Astrocyte of the spinal cord (primary cell): ENCODE measurements around the gene SEL1L3.

Source experiments
- DNase-seq: peaks from one replicate; pipeline ENCODE4 v3.0.0; 2011; ENCODE audit warnings: low read depth, low spot score
- H3K4me3 ChIP-seq: 2 replicates; pipeline ENCODE4 v1.5.1; 2011; ENCODE audit warnings: low read depth, mild to moderate bottlenecking, low read length, moderate library complexity
- CTCF ChIP-seq: IDR thresholded peaks from 2 replicates; pipeline ENCODE4 v1.5.1; 2012; ENCODE audit warnings: low read depth, mild to moderate bottlenecking, low read length, inconsistent platforms
- in situ Hi-C: cut with HindIII; loops from 2 replicates; pipeline ENCODE4 v1.10.0; 2017; ENCODE audit warnings: low sequenced_read_pairs

The SEL1L3 gene

GRCh38 chr4:25863347-25863784 is 578 bp upstream of the SEL1L3 start:
- no peak for DNase-seq
- in situ Hi-C loops, result no loop called here
- peak overlapping the region; percentile 58 for H3K4me3 ChIP-seq
- TF ChIP-seq CTCF, result peak; percentile 39

GRCh38 chr4:25861951-25862410 is 807 bp downstream of the SEL1L3 start:
- in situ Hi-C loops, result no loop called here
- DNase-seq, result peak; percentile 42
- no peak for TF ChIP-seq CTCF
- H3K4me3 ChIP-seq, result peak overlapping the region; percentile 58

- TF ChIP-seq CTCF, result no peak
- DNase-seq, result peak; percentile 48
- in situ Hi-C loops, result no loop called here
- peak overlapping the region; percentile 58 for H3K4me3 ChIP-seq
Observed at GRCh38 chr4:25861280-25861950, 1.4 kb downstream of the SEL1L3 start.

GRCh38 chr4:25860586-25861279 is 2.1 kb downstream of the SEL1L3 start:
- DNase-seq, result no peak
- H3K4me3 ChIP-seq, result no peak overlapping the region
- in situ Hi-C loops, result no loop called here

GRCh38 chr4:25859429-25860148 is 3.2 kb downstream of the SEL1L3 start:
- DNase-seq, result no peak
- no peak for TF ChIP-seq CTCF
- in situ Hi-C loops, result no loop called here
- H3K4me3 ChIP-seq, result no peak overlapping the region

More at GRCh38 chr4:25860586-25861279, 2.1 kb downstream of the SEL1L3 start:
- no peak for TF ChIP-seq CTCF

GRCh38 chr4:25857851-25858400 is 4.9 kb downstream of the SEL1L3 start:
- TF ChIP-seq CTCF, result no peak
- in situ Hi-C loops, result no loop called here
- no peak overlapping the region for H3K4me3 ChIP-seq
- no peak for DNase-seq
